Sigmoid colon (tissue), 7 donors: ENCODE data around the gene MLXIP. TPM values are rescaled to one million over a fixed set of nuclear protein-coding genes. Genes with fewer than 3 reads are reported as not detected.

Experiments
- DNase-seq: peaks from one replicate; pipeline ENCODE4 v3.0.0-alpha.2; 2019
- H3K27ac ChIP-seq, 4 donors: fragments of 200-600 bp; sonication (generic); one replicate each; pipeline ENCODE4 v1.5.1; 2016 to 2019; ENCODE audit warnings: mild to moderate bottlenecking in 1 of 4
- H3K27me3 ChIP-seq, 3 donors: fragments of 200-600 bp; sonication (generic); one replicate each; pipeline ENCODE4 v1.5.1; 2019; ENCODE audit warnings: mild to moderate bottlenecking in 1 of 3
- H3K36me3 ChIP-seq, 4 donors: fragments of 200-600 bp; sonication (generic); one replicate each; pipeline ENCODE4 v1.5.1; 2016 to 2019
- H3K4me1 ChIP-seq, 4 donors: fragments of 200-600 bp; sonication (generic); one replicate each; pipeline ENCODE4 v1.5.1; 2017 to 2019
- H3K4me3 ChIP-seq, 4 donors: fragments of 200-600 bp; sonication (generic); one replicate each; pipeline ENCODE4 v1.5.1; 2017 to 2019; ENCODE audit warnings: mild to moderate bottlenecking in 2 of 4, moderate library complexity in 1 of 4
- H3K9me3 ChIP-seq, 4 donors: fragments of 200-600 bp in 3 of 4; sonication (generic) in 3 of 4; one replicate each; pipeline versions ENCODE4 v1.5.1 to v1.6.1; 2013 to 2019
- EP300 ChIP-seq, 4 donors: sonication (generic); formaldehyde crosslinking; IDR thresholded peaks; one replicate each; pipeline ENCODE4 v1.6.1; 2017; ENCODE audit warnings: antibody characterized with exemption in 4 of 4
- POLR2A ChIP-seq, 2 donors: fragments of 450-650 bp; IDR thresholded peaks; one replicate each; pipeline ENCODE4 v1.6.1; 2016; ENCODE audit warnings: antibody characterized with exemption in 2 of 2, mild to moderate bottlenecking in 2 of 2, moderate library complexity in 2 of 2
- POLR2AphosphoS5 ChIP-seq, 4 donors: sonication (generic); formaldehyde crosslinking; IDR thresholded peaks; one replicate each; pipeline ENCODE4 v1.6.1; 2017; ENCODE audit warnings: antibody characterized with exemption in 4 of 4
- WGBS, 2 donors: extraction: QIAGEN DNeasy Blood & Tissue Kit; methylation state at CpG; one replicate each; pipeline ENCODE4 v1.1.7; 2013; 5-methylcytosine and 5-hydroxymethylcytosine counted together
- intact Hi-C: fragments of 100-400 bp; cut with DNase I; formaldehyde crosslinking; loops from one replicate; pipeline ENCODE4 v1.15.1; 2023
- polyA plus RNA-seq, 3 donors: library from polyadenylated mRNA; stranded (reverse); fragments of 200-250 nt; gene quantifications; one replicate each; pipeline ENCODE4 v1.2.3, GENCODE V29; 2013
- total RNA-seq, 4 donors: library from RNA; depleted of rRNA; stranded (reverse); fragments of >200 nt; gene quantifications; one replicate each; pipeline ENCODE4 v1.1.0, GENCODE V29; 2016
- TF ChIP-seq, protein P1 (sequence below), 4 experiments: fragments of 450-650 bp in 3 of 4; fragments of 200-600 bp in 1 of 4; IDR thresholded peaks; one replicate each; pipeline ENCODE4 v1.5.1; 2016 to 2019; ENCODE audit warnings: antibody characterized with exemption in 4 of 4, mild to moderate bottlenecking in 3 of 4, moderate library complexity in 2 of 4
- donor health status: healthy with polysubstance abuse.
- donor health status: Bipolar disorder and iron deficiency.
- donor health status: healthy.

Gene MLXIP
- total and polyA plus RNA-seq, 7 donors: 15.6 to 141 (median 37.5) TPM

DNA sequence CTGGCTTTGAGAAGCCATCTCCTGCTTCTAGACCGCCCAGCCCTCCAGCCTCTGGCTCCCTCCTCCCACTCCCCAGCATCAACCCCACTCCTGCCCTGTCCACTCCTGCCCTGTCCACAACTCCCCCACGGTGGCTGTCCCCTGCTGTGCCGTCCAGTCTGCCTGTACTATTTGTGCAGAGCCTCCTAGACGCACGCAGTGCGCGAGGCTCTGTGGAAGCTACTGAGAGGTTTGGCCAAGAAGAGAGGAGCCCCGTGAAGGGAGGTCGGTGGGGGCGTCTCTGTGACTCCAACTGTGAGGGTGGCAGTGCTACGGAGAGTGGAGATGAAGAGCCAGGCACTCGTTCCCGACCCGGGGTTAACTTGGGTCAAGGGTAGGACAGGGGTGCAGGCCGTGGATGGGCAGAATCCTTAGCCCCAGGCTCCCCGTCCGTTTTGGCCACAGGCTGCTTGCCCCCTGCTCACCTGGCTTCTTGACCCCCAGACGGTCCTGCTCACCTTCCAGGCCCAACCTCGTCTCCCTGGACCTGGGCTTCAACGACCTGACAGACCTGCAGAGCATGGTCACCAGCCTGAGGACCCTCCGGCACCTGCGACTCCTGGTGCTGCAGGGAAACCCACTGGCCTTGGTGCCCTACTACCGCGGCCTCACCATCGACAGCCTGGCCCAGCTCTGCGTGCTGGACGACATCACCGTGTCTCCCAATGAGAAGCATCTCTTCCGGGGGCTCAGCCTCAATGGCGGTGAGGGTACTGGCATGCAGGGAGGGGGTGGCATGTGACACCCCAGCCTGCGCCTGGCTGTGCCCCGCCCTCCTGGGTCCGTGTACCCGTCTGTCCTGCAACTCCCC lies 111.3 kb downstream of the MLXIP start:
- Histone ChIP-seq H3K27me3 (no peaks in the 10 kb centered on the region), H3K36me3 (no peaks in the 10 kb centered on the region), H3K4me1 (no peaks in the 10 kb centered on the region), H3K27ac (no peak overlapping the region), H3K4me3 (no peak overlapping the region), H3K9me3 (no peaks in the 10 kb centered on the region)
- DNase-seq: no peak
- intact Hi-C loops: loop anchor here (2.0 to 10.0 kb wide), 2 partner anchors 155 to 271 kb away; partner anchors contain the start of gene CFAP251
- 88 to 91% methylated on average over 34 of the region's 34 CpGs for WGBS, 2 donors
- TF ChIP-seq POLR2A (IDR thresholded peaks at IDR 0.05) (no peak), EP300 (IDR thresholded peaks at IDR 0.05) (no peak), POLR2AphosphoS5 (IDR thresholded peaks at IDR 0.05) (no peak)
- TF ChIP-seq, protein P1, sequence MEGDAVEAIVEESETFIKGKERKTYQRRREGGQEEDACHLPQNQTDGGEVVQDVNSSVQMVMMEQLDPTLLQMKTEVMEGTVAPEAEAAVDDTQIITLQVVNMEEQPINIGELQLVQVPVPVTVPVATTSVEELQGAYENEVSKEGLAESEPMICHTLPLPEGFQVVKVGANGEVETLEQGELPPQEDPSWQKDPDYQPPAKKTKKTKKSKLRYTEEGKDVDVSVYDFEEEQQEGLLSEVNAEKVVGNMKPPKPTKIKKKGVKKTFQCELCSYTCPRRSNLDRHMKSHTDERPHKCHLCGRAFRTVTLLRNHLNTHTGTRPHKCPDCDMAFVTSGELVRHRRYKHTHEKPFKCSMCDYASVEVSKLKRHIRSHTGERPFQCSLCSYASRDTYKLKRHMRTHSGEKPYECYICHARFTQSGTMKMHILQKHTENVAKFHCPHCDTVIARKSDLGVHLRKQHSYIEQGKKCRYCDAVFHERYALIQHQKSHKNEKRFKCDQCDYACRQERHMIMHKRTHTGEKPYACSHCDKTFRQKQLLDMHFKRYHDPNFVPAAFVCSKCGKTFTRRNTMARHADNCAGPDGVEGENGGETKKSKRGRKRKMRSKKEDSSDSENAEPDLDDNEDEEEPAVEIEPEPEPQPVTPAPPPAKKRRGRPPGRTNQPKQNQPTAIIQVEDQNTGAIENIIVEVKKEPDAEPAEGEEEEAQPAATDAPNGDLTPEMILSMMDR (IDR thresholded peaks at IDR 0.05): no peak

DNA sequence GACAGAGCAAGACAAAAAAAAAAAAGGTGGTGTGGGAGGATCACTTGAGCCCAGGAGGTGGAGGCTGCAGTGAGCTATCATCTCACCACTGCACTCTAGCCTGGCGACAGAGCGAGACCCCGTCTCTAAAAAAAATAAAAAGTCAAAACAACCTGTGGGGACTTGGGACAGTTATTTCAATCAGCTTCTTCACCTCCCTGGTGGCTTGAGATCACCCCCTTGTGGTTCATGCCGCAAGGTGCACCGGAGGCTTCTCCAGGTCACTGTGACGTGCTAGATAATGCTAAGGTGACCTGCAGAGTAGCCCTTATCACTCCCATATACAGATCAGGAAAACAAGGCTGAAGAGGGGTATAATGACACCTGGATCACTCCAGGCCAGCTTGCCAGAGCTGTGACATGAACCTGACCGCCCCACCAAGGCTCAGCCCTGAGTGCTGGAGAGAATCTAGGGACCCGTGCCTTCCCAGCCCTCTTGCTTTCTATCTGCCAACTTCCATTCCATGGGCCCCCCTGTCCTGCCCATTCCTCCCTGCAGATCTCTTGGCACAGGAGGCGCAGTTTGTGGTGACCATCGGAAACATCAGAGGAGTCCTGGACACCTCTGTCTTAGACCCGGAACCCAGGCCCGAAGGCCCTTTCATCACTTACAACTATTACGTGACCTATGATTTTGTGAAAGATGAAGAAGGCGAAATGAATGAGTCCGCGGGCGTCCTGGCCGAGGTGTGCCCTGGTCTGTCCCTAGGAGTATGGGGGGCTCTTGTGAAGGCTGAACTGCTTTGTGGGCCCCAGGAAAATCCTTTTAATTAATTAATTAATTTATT lies 112.5 kb downstream of the MLXIP start:
- no peak for DNase-seq
- no peaks in the 10 kb centered on the region for H3K36me3 ChIP-seq
- H3K4me1 ChIP-seq: no peaks in the 10 kb centered on the region
- intact Hi-C loops: loop anchor here (2.0 kb wide), 1 partner anchor 272 kb away; the partner anchor contains the start of gene CFAP251
- WGBS, 2 donors: 61 to 68% methylated on average over 18 of the region's 18 CpGs
- H3K4me3 ChIP-seq: no peak overlapping the region
- no peaks in the 10 kb centered on the region for H3K9me3 ChIP-seq
- H3K27ac ChIP-seq: no peak overlapping the region
- TF ChIP-seq, protein P1 (IDR thresholded peaks at IDR 0.05): peak; percentile 25 to 61 (median 60)
- TF ChIP-seq POLR2AphosphoS5 (IDR thresholded peaks at IDR 0.05): no peak
- H3K27me3 ChIP-seq: no peaks in the 10 kb centered on the region

DNA sequence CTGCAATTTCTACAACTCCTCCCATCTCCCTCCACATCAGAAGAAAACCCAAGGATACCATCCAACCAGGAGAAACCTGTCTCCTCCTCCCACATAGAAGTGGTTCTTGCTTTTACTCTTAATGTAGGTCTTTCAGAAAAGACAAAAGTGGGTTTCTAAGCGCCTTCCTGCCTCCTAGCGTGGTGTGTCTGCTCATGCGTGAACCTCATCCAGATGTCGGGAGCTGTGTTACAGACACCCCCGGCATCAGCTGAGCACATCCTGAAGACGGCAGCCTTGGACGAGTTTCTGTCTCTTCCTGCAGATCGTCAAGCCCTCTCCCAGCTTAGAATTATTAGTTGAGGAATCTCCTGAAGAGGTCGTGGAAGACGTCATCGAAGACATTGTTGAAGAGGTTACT lies 113.9 kb downstream of the MLXIP start:
- Histone ChIP-seq H3K4me3 (no peak overlapping the region), H3K27ac (no peak overlapping the region), H3K36me3 (no peaks in the 10 kb centered on the region), H3K9me3 (no peaks in the 10 kb centered on the region), H3K4me1 (no peaks in the 10 kb centered on the region), H3K27me3 (no peaks in the 10 kb centered on the region)
- no peak for DNase-seq
- intact Hi-C loops: no loop called here
- no peak for TF ChIP-seq EP300 (IDR thresholded peaks at IDR 0.05)
- no peak for TF ChIP-seq POLR2AphosphoS5 (IDR thresholded peaks at IDR 0.05)
- TF ChIP-seq, protein P1 (IDR thresholded peaks at IDR 0.05): no peak
- no peak for TF ChIP-seq POLR2A (IDR thresholded peaks at IDR 0.05)
- 86 to 89% methylated on average over 11 of the region's 11 CpGs for WGBS, 2 donors

DNA sequence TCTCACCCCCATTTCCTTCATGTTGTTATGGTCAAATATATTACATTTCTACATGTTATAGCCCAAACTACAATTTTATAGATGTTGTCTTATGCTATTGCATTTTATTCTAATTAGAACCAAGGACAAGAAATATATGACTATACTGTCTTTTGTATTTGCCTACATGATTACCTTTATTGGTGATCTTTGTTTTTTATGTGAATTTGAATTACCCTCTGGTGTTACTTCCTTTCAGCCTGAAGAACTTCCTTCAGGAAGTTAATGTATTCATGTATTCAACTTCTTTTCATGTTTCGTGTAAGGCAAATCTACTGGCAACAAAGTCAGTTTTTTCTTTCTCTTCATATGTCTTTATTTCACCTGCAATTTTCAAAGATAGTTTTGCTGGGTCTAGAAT lies 116.2 kb downstream of the MLXIP start:
- Histone ChIP-seq H3K4me3 (no peak overlapping the region), H3K27me3 (peaks cover 0 to 4% (median 3%) of the 10 kb centered on the region in 3 donors), H3K9me3 (no peaks in the 10 kb centered on the region), H3K36me3 (no peaks in the 10 kb centered on the region), H3K4me1 (no peaks in the 10 kb centered on the region), H3K27ac (no peak overlapping the region)
- no peak for DNase-seq
- WGBS, 2 donors: 63 to 79% methylated on average over 1 of the region's 1 CpG
- intact Hi-C loops: no loop called here
- TF ChIP-seq POLR2AphosphoS5 (IDR thresholded peaks at IDR 0.05): no peak
- no peak for TF ChIP-seq POLR2A (IDR thresholded peaks at IDR 0.05)
- TF ChIP-seq, protein P1 (IDR thresholded peaks at IDR 0.05): no peak
- TF ChIP-seq EP300 (IDR thresholded peaks at IDR 0.05): no peak
